Measurements from ENCODE around the gene NR1D2. TPM values are rescaled to one million over a fixed set of nuclear protein-coding genes. Genes with fewer than 3 reads are reported as not detected.

The NR1D2 gene
- total and polyA plus RNA-seq, 2 donors (not counting 1 experiment from before 2014, with no cell fraction given): 9.9 to 58.2 TPM

GRCh38 chr3:23904545-23904944 lies 40.5 kb upstream of the NR1D2 start:
- no peak overlapping the region for H3K27ac Mint-ChIP-seq
- no peaks in the 10 kb centered on the region for H3K27me3 Mint-ChIP-seq
- Histone ChIP-seq H3K36me3 (replicated peaks in 1 of 2; ENCODE audit: control extremely low read depth in 1 of 2, control insufficient read depth in 1 of 2, extremely low read depth in 1 of 2, insufficient read depth in 2 of 2, low read length in 1 of 2) (peaks cover 0 to 6% of the 10 kb centered on the region in 2 experiments), H3K4me1 (ENCODE audit: control insufficient read depth in 2 of 2, insufficient read depth in 2 of 2, low read length in 2 of 2) (no peaks in the 10 kb centered on the region), H3K9ac (ENCODE audit: low read length) (no peak overlapping the region), H3K27ac (ENCODE audit: low read length in 2 of 2) (no peak overlapping the region), H3K9me3 (ENCODE audit: control extremely low read depth in 1 of 3, control insufficient read depth in 2 of 3, insufficient read depth in 1 of 3, low read length in 2 of 3) (peaks cover 0 to 5% (median 0%) of the 10 kb centered on the region in 3 donors), H2AFZ (ENCODE audit: insufficient read depth, low read depth, low read length, poor library complexity, severe bottlenecking) (no peak overlapping the region), H3K27me3 (replicated peaks in 1 of 4; ENCODE audit: control extremely low read depth in 1 of 4, control insufficient read depth in 3 of 4, insufficient read depth in 4 of 4, low read length in 3 of 4) (no peaks in the 10 kb centered on the region), H3K79me2 (ENCODE audit: control insufficient read depth, insufficient read depth, low read length) (no peaks in the 10 kb centered on the region), H4K20me1 (ENCODE audit: control insufficient read depth, insufficient read depth, low read length, poor library complexity, severe bottlenecking) (no peaks in the 10 kb centered on the region), H3K4me2 (replicated peaks; ENCODE audit: low read depth, low read length, poor library complexity, severe bottlenecking) (no peak overlapping the region), H3K4me3 (ENCODE audit: control extremely low read depth in 1 of 5, extremely low read depth in 1 of 5, insufficient read depth in 1 of 5, low read depth in 2 of 5, low read length in 4 of 5) (no peak overlapping the region)
- no peak for ATAC-seq (ENCODE audit: low read depth)
- intact Hi-C loops (cut with micrococcal nuclease): no loop called here
- no peaks in the 10 kb centered on the region for H3K4me1 Mint-ChIP-seq
- DNase-seq: no peak
- no peak overlapping the region for H3K4me3 Mint-ChIP-seq
- ChIA-PET POLR2A (no interaction called here), CTCF (no interaction called here)
- TF ChIP-seq, protein P1, sequence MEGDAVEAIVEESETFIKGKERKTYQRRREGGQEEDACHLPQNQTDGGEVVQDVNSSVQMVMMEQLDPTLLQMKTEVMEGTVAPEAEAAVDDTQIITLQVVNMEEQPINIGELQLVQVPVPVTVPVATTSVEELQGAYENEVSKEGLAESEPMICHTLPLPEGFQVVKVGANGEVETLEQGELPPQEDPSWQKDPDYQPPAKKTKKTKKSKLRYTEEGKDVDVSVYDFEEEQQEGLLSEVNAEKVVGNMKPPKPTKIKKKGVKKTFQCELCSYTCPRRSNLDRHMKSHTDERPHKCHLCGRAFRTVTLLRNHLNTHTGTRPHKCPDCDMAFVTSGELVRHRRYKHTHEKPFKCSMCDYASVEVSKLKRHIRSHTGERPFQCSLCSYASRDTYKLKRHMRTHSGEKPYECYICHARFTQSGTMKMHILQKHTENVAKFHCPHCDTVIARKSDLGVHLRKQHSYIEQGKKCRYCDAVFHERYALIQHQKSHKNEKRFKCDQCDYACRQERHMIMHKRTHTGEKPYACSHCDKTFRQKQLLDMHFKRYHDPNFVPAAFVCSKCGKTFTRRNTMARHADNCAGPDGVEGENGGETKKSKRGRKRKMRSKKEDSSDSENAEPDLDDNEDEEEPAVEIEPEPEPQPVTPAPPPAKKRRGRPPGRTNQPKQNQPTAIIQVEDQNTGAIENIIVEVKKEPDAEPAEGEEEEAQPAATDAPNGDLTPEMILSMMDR (IDR thresholded peaks at IDR 0.05): no peak
- TF ChIP-seq EZH2 (IDR thresholded peaks at IDR 0.05; ENCODE audit: borderline replicate concordance, insufficient read depth, low read depth, low read length, poor library complexity, severe bottlenecking): no peak
- no peaks in the 10 kb centered on the region for H3K9me3 Mint-ChIP-seq (ENCODE audit: insufficient read depth)

DNA sequence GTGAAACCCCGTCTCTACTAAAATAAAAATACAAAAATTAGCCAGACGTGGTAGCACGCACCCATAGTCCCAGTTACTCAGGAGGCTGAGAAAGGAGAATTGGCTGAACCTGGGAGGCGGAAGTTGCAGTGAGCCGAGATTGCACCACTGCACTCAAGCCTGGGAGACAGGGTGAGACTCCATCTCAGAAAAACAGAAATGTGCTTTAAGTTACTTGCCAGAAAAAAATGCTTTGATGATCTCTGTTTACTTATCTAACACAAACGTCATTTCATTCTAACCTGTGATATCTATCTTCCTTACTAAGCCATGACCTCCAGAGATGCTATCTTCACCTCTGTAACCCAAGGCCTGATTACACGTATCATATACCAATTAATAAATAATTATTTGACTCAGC lies 35.7 kb upstream of the NR1D2 start:
- ATAC-seq (ENCODE audit: low read depth) (no peak), DNase-seq (no peak)
- ChIA-PET CTCF (no interaction called here), POLR2A (no interaction called here)
- 96% methylated on average over 4 of the region's 7 CpGs for WGBS (ENCODE audit: insufficient coverage)
- Histone ChIP-seq H2AFZ (ENCODE audit: insufficient read depth, low read depth, low read length, poor library complexity, severe bottlenecking) (no peak overlapping the region), H3K4me3 (ENCODE audit: control extremely low read depth in 1 of 5, extremely low read depth in 1 of 5, insufficient read depth in 1 of 5, low read depth in 2 of 5, low read length in 4 of 5) (no peak overlapping the region), H3K9me3 (ENCODE audit: control extremely low read depth in 1 of 3, control insufficient read depth in 2 of 3, insufficient read depth in 1 of 3, low read length in 2 of 3) (no peaks in the 10 kb centered on the region), H3K27ac (ENCODE audit: low read length in 2 of 2) (no peak overlapping the region), H3K79me2 (ENCODE audit: control insufficient read depth, insufficient read depth, low read length) (peaks cover 6% of the 10 kb centered on the region), H4K20me1 (ENCODE audit: control insufficient read depth, insufficient read depth, low read length, poor library complexity, severe bottlenecking) (no peaks in the 10 kb centered on the region), H3K36me3 (replicated peaks in 1 of 2; ENCODE audit: control extremely low read depth in 1 of 2, control insufficient read depth in 1 of 2, extremely low read depth in 1 of 2, insufficient read depth in 2 of 2, low read length in 1 of 2) (peaks cover 0 to 9% of the 10 kb centered on the region in 2 experiments), H3K27me3 (replicated peaks in 1 of 4; ENCODE audit: control extremely low read depth in 1 of 4, control insufficient read depth in 3 of 4, insufficient read depth in 4 of 4, low read length in 3 of 4) (no peaks in the 10 kb centered on the region), H3K4me2 (replicated peaks; ENCODE audit: low read depth, low read length, poor library complexity, severe bottlenecking) (no peak overlapping the region), H3K9ac (ENCODE audit: low read length) (no peak overlapping the region), H3K4me1 (ENCODE audit: control insufficient read depth in 2 of 2, insufficient read depth in 2 of 2, low read length in 2 of 2) (no peaks in the 10 kb centered on the region)
- Mint-ChIP-seq H3K4me1 (peaks cover 4% of the 10 kb centered on the region), H3K4me3 (no peak overlapping the region), H3K27ac (no peak overlapping the region), H3K9me3 (ENCODE audit: insufficient read depth) (no peaks in the 10 kb centered on the region), H3K27me3 (no peaks in the 10 kb centered on the region)
- intact Hi-C loops (cut with micrococcal nuclease): no loop called here
- TF ChIP-seq, protein P1 (IDR thresholded peaks at IDR 0.05): no peak
- no peak for TF ChIP-seq EZH2 (IDR thresholded peaks at IDR 0.05; ENCODE audit: borderline replicate concordance, insufficient read depth, low read depth, low read length, poor library complexity, severe bottlenecking)
